ENCODE data around the gene RAB3D. TPM values are rescaled to one million over a fixed set of nuclear protein-coding genes. Genes with fewer than 3 reads are reported as not detected.

The RAB3D gene
- total and polyA plus RNA-seq, 4 donors, result 1.1 to 10.2 (median 5.5) TPM

- Histone ChIP-seq H3K4me3 (ENCODE audit: low read depth in 1 of 3, low read length in 3 of 3) (peak overlapping the region in 1 of 3 donors; percentile 41), H3K9ac (ENCODE audit: low read depth in 1 of 2, low read length in 2 of 2) (peak overlapping the region in 1 of 2 donors; percentile 38), H3K36me3 (ENCODE audit: control insufficient read depth in 4 of 4, insufficient read depth in 3 of 4, low read depth in 1 of 4, low read length in 3 of 4) (no peaks in the 10 kb centered on the region), H3K9me3 (ENCODE audit: control insufficient read depth in 4 of 4, low read length in 3 of 4) (no peaks in the 10 kb centered on the region), H3K27me3 (ENCODE audit: control insufficient read depth in 4 of 4, insufficient read depth in 4 of 4, low read length in 3 of 4) (no peaks in the 10 kb centered on the region), H3K4me1 (ENCODE audit: control insufficient read depth in 4 of 4, insufficient read depth in 4 of 4, low read length in 3 of 4) (peaks cover 5 to 36% (median 21%) of the 10 kb centered on the region in 4 donors), H3K27ac (ENCODE audit: low read depth in 1 of 2, low read length in 2 of 2) (peak overlapping the region; percentile 2 to 50)
- WGBS, result 3% methylated on average over 9 of the region's 9 CpGs
- no peak for TF ChIP-seq HNF4G (IDR thresholded peaks at IDR 0.05)
- no peak for TF ChIP-seq SP1 (IDR thresholded peaks at IDR 0.05)
- TF ChIP-seq JUND (IDR thresholded peaks at IDR 0.05), result no peak
- TF ChIP-seq ZBTB33 (IDR thresholded peaks at IDR 0.05), result no peak
- TF ChIP-seq RXRA (IDR thresholded peaks at IDR 0.05), result no peak
- TF ChIP-seq GABPA (IDR thresholded peaks at IDR 0.05 in 1 of 2, conservative IDR thresholded peaks at IDR 0.05 in 1 of 2), result no peak
- no peak for TF ChIP-seq RAD21 (IDR thresholded peaks at IDR 0.05)
- no peak for TF ChIP-seq FOXA2 (IDR thresholded peaks at IDR 0.05)
- TF ChIP-seq CTCF (IDR thresholded peaks at IDR 0.05; ENCODE audit: low read depth, low read length, missing input control), result no peak
- no peak for TF ChIP-seq MAX (IDR thresholded peaks at IDR 0.05)
- no peak for TF ChIP-seq REST (IDR thresholded peaks at IDR 0.05)
- no peak for TF ChIP-seq ATF3 (IDR thresholded peaks at IDR 0.05)
- no peak for TF ChIP-seq TAF1 (conservative IDR thresholded peaks at IDR 0.05)
- no peak for TF ChIP-seq YY1 (IDR thresholded peaks at IDR 0.05)
- no peak for TF ChIP-seq NR2F2 (IDR thresholded peaks at IDR 0.05)
- TF ChIP-seq EGR1 (IDR thresholded peaks at IDR 0.05; ENCODE audit: low read depth in 2 of 2), result no peak
- no peak for TF ChIP-seq HNF4A (conservative IDR thresholded peaks at IDR 0.05)
- no peak for DNase-seq (ENCODE audit: low spot score)
Measured at GRCh38 chr19:11383706-11384048, 44.2 kb upstream of the RAB3D start.

Data from liver (tissue), 9 donors.